ENCODE measurements around the gene SMYD3.

SMYD3 gene

GRCh38 chr1:246459221-246459620 is 47.9 kb downstream of the SMYD3 start:
- DNase-seq: no peak

DNA sequence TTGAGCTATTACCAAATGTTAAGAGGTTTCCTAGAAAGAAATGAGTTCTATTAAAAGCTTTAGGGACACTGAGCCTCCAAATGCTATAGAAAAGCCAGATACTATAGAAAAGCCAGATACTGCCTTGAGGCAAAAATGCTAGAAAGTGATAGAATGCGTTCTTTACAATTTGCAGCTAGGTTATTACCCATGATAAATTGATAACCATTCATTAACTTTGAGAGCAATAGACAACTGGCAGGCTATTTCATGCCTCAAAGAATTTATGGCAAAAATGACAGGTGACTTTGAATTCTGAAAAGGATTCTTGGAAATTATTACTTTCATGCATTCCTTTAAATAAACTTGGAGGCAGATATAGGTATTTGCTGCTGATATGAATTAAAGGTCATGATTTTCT is 51.6 kb downstream of the SMYD3 start:
- DNase-seq: no peak

- DNase-seq: no peak
Observed at GRCh38 chr1:246454655-246455054, 52.4 kb downstream of the SMYD3 start.

DNA sequence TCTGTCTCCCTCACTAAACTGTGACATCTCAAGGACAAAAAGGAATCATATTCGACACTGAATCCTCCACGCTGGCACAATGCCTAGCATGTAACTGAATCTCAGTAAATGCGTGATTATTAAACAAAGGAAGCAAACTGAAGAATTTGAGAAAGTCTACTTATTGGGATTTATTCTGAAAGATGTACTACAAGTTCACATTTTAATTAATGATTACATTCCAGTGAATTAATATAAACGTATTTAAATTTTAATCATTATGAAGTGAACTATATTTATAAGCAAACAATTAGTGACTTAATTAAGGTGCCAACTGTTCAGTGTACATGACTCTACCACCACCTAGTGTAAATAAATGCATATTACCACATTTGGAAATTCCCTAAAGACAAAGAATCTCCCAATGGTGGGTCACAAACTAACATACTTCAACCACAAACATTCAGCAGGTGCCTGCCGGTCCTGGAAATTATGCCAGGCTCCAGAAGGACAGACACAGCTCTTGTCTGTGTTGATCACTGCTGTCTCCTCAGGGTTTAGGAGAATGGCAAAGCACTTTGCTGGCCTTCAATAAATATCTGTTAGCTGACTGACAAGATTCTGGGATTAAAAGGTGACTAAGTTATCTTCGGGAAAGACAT is 56.3 kb downstream of the SMYD3 start:
- DNase-seq: peak; percentile 1

DNA sequence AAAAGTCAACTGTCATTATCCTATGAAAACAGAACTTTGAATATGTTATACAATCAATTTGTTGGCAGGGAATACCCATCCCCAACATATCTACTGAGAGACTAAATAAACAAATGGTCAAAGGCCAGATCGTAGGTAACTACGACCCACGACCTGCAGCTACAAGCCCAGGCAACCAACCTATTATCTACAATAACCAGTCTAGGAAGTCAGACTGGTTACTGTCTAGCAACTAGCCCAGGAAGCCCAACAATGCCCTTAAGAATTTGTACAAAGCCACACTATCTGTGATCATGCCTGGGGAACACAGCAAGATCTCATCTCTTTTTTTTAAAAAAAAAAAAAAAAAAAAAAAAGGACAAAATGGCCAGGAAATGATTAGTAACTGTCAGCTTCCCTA is 58.7 kb downstream of the SMYD3 start:
- DNase-seq: no peak

- no peak for DNase-seq
Observed at GRCh38 chr1:246447501-246447900, 59.6 kb downstream of the SMYD3 start.

- DNase-seq: no peak
Observed at GRCh38 chr1:246445503-246445902, 61.6 kb downstream of the SMYD3 start.

DNA sequence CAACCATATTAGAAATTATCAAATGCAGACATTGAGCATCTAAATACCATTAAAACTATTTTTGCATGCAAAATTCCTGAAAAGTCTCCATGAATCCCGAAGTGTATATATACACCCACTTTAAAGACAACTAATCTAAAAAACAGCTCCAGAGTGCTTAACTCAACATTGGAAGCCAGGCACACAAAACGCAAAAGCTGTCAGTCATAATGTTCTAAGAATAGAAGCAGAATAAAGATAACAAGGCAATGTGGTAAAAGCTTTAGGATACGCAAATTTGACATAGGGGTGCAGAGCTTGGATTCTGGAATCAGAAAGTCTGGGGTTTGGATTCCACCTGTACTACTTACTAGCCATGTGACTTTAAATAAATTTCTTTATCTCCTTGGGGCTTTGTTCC is 62.5 kb downstream of the SMYD3 start:
- no peak for DNase-seq

GRCh38 chr1:246437961-246438360 is 69.1 kb downstream of the SMYD3 start:
- no peak for DNase-seq

GRCh38 chr1:246435421-246436041 is 71.5 kb downstream of the SMYD3 start:
- no peak for DNase-seq

- no peak for DNase-seq
Observed at GRCh38 chr1:246434335-246434734, 72.7 kb downstream of the SMYD3 start.

DNA sequence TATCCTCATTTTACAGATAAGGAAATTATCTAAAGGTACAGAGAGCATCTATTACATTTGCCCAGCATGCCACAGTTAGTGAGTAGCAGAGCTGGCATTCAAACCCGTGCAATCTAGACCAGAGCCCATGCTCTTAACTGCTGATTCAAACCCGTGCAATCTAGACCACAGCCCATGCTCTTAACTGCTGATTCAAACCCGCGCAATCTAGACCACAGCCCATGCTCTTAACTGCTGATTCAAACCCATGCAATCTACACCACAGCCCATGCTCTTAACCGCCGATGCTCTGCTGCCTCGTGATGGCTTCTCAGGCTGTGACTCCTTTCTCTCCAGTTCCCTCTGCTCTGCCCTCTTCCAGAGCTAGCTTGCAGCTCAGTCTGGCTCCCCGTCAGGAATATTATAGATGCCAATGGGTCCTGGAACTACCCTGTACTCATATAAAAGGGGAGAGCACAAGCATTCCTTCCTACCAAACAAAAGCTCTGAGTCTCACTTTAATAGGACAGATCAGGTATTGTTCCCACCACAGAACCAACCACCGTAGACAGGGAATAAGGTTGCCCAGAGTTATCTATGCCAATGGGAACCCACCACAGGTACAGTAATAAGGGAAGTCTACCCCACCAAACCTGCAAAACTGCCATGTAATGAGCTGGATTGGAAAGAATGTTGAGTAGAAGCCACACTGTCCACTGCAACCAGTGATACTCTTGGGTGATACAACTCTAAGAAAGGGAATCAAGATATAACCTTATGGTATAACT is 78.4 kb downstream of the SMYD3 start:
- no peak for DNase-seq

DNA sequence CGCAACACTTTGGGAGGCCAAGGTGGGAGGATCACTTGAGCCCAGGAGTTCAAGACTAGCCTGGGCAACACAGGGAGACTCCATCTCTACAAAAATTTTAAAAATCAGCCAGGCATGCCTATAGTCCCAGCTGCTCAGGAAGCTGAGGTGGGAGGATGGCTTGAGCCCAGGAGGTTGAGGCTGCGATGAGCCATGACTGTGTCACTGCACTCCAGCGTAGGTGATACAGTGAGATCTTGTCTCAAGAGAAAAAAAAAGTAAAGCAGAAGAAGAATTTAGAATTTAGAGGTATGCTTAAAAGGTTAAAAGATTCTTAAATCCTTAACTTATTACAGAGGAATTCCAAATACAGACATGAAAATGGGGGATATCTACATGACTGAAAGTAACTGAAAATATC is 79.5 kb downstream of the SMYD3 start:
- DNase-seq: no peak

GRCh38 chr1:246425895-246426294 is 81.2 kb downstream of the SMYD3 start:
- no peak for DNase-seq

DNA sequence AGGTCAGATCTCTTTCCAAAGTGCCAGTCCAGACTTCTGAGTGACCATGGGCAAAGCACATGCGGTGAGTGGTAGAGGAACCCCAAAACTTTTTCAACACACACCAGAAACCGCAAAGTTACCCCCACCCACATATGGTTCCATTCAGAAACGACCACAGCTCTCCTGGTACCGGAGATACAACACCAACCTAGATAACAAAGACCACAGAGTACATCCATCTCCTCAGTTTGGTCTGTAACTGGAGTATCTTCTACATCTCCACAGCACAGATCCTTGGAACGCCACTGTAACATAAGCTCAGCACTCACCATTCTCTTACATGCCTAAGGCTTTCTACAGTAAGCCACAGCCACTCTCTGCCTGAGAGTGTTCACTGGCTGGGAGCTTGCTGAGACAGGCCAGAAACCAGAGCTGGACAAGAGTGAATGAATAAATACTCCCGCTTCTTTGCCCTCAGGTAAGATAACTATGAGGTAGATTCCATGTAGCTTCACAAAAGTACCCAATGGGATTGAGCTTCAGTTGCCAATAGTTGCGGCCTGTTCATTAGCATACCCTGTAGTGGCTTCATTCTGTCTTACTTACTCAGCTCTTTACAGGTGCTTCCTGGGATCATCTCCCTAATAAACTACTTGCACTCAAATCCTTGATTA is 81.8 kb downstream of the SMYD3 start:
- DNase-seq: no peak

DNA sequence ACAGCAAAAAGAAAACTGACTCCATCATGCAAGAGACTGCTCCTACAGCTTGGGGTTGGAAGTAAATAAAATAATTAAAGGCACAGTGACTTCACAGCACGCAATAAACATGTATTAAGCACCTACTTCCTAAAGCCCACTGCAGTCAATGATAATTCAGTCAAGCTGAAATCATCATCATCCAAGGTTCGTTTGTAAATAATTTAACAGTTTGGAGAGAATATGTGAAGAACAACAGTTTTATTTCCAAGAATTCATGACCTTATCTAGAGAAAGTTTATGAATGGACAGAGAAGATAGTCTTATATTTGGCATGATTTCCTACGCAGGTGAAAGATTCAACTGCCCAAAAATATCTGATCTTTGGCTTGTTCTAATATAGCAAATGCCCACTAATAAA is 86.8 kb downstream of the SMYD3 start:
- no peak for DNase-seq

- no peak for DNase-seq
Observed at GRCh38 chr1:246418565-246419312, 88.3 kb downstream of the SMYD3 start.

DNA sequence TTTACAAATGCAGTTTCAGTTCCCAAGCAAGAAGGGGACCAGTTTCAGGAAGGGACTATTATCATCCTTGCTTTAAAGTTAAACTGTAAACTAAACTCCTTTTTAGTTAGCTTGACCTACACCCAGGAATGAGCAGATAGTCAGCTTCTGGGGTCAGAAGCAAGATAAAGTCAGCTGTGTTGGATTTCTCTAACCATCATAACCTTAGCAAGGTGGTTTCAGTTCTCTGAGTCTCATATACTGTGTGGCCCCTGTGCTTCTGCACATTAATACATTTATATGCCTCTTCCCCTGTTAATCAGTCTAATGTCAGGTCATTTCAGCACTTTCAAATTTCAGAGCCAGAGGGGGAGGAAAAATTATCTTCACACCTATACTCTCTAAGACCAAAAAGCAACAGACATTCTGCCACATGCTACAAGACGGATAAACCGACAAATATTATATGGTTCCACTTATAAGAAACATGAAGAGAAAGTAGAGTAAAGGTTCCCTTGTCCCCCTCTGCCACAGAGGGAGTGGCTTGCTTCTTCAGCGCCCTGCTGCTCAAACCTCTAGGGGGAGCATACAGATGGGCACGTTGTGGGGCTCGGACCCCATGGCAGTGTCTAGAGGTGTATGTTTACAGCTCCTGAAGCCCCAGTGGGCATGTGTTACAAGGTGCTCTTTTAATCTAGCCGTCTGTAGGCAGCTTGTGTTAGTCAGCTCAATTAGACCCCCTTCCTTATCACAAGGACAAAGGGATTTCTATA is 89.1 kb downstream of the SMYD3 start:
- no peak for DNase-seq

GRCh38 chr1:246417152-246417812 is 89.8 kb downstream of the SMYD3 start:
- DNase-seq: no peak

DNA sequence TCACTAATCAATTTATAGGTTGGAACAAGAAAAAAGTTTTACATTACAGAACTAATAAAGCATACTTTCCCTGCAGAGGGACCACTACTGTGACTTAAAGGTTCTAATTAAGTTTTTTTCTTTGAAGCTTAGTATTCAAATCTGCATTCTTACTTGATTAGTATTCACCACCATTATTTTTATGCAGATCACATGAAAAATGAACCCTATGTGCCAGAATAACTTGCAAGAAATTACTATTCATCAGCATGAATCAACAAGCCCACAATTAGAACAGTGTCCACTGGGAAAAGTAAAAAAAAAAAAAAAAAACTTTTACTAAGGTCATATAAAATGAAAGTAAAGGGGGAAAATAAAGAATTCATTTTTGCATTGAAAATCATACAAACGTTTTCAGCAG is 90.8 kb downstream of the SMYD3 start:
- DNase-seq: no peak

- no peak for DNase-seq
Observed at GRCh38 chr1:246415028-246415427, 92.1 kb downstream of the SMYD3 start.

DNA sequence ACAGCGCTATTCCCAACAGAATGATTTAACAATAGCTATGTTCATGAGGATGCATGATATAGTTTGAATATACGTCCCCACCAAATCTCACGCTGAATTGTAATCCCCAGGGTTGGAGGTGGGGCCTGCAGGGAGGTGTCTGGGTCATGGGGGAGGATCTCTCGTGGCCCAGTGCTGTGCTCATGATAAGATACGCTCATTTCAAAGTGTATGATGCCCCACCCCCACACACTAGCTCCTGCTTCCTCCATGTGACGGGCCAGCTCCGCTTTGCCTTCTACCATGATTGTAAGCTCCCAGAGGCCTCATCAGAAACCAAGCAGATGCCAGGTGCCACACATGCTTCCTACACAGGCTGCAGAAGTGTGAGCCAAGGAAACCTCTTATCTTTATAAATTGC is 93.6 kb downstream of the SMYD3 start:
- no peak for DNase-seq

All from CD4-positive, alpha-beta T cell treated with Interleukin-21 for 1 hour (primary cell).